Transverse colon (tissue), 4 donors: ENCODE results near the gene FGR. TPM values are rescaled to one million over a fixed set of nuclear protein-coding genes. Genes with fewer than 3 reads are reported as not detected.

Source experiments
- DNase-seq: peaks from one replicate; pipeline ENCODE4 v3.0.0-alpha.2; 2019
- H3K27ac ChIP-seq, 4 donors: fragments of 200-600 bp; sonication (generic); 2 replicates each; pipeline ENCODE4 v1.5.1; 2016 to 2018; ENCODE audit warnings: inconsistent platforms in 4 of 4
- H3K27me3 ChIP-seq: fragments of 200-600 bp; sonication (generic); 2 replicates; pipeline ENCODE4 v1.5.1; 2017; ENCODE audit warnings: inconsistent platforms
- H3K36me3 ChIP-seq, 4 donors: fragments of 200-600 bp; sonication (generic); 2 replicates each; pipeline ENCODE4 v1.5.1; 2017 to 2019; ENCODE audit warnings: inconsistent platforms in 4 of 4
- H3K4me1 ChIP-seq, 4 donors: fragments of 200-600 bp; sonication (generic); 2 replicates each; pipeline ENCODE4 v1.5.1; 2017 to 2020; ENCODE audit warnings: inconsistent platforms in 4 of 4
- H3K4me3 ChIP-seq, 4 donors: fragments of 200-600 bp; sonication (generic); 1 replicate in 1 of 4; 2 replicates in 3 of 4; pipeline versions ENCODE4 v1.5.1 to v1.6.1; 2017 to 2019; ENCODE audit warnings: inconsistent platforms in 4 of 4
- H3K9me3 ChIP-seq, 2 donors: fragments of 200-600 bp; sonication (generic); 2 replicates each; pipeline ENCODE4 v1.5.1; 2017 to 2019; ENCODE audit warnings: inconsistent platforms in 2 of 2
- EP300 ChIP-seq: sonication (generic); formaldehyde crosslinking; IDR thresholded peaks from one replicate; pipeline ENCODE4 v1.6.1; 2017; ENCODE audit warnings: antibody characterized with exemption, low read depth
- POLR2A ChIP-seq: fragments of 450-650 bp; IDR thresholded peaks from one replicate; pipeline ENCODE4 v1.6.1; 2016; ENCODE audit warnings: antibody characterized with exemption, mild to moderate bottlenecking, moderate library complexity
- POLR2AphosphoS5 ChIP-seq, 3 donors: sonication (generic); formaldehyde crosslinking; IDR thresholded peaks; one replicate each; pipeline ENCODE4 v1.6.1; 2016; ENCODE audit warnings: antibody characterized with exemption in 3 of 3
- WGBS, 2 donors: methylation state at CpG; one replicate each; pipeline ENCODE4 v1.1.5; 2018; ENCODE audit warnings: low coverage in 1 of 2; 5-methylcytosine and 5-hydroxymethylcytosine counted together
- in situ Hi-C, 4 donors: fragments of 200-750 bp; cut with MboI; loops; one replicate each; pipeline versions ENCODE4 v1.15.0 to v1.15.1; 2017; ENCODE audit warnings: low sequenced_read_pairs in 3 of 4, low pct_ligation_motif_present in 1 of 4, low pct_unique_long_range_greater_than_20kb in 1 of 4
- intact Hi-C: fragments of 100-400 bp; cut with DNase I; formaldehyde crosslinking; loops from one replicate; pipeline ENCODE4 v1.15.1; 2023; ENCODE audit warnings: low total_unique reads
- total RNA-seq, 4 donors: library from RNA; depleted of rRNA; stranded (reverse); fragments of >200 nt; gene quantifications; one replicate each; pipeline ENCODE4 v1.1.0, GENCODE V29; 2016
- TF ChIP-seq, protein P1 (sequence below), 5 experiments: fragments of 200-600 bp in 3 of 5; fragments of 450-650 bp in 2 of 5; sonication (generic) in 3 of 5; IDR thresholded peaks; 1 replicate in 2 of 5; 2 replicates in 3 of 5; pipeline ENCODE4 v1.5.1; 2016 to 2017; ENCODE audit warnings: antibody characterized with exemption in 5 of 5, inconsistent platforms in 3 of 5, mild to moderate bottlenecking in 2 of 5, moderate library complexity in 1 of 5

FGR gene
- total RNA-seq, 4 donors from 2014 or later: 2.2 to 8.8 (median 5.8) TPM

DNA sequence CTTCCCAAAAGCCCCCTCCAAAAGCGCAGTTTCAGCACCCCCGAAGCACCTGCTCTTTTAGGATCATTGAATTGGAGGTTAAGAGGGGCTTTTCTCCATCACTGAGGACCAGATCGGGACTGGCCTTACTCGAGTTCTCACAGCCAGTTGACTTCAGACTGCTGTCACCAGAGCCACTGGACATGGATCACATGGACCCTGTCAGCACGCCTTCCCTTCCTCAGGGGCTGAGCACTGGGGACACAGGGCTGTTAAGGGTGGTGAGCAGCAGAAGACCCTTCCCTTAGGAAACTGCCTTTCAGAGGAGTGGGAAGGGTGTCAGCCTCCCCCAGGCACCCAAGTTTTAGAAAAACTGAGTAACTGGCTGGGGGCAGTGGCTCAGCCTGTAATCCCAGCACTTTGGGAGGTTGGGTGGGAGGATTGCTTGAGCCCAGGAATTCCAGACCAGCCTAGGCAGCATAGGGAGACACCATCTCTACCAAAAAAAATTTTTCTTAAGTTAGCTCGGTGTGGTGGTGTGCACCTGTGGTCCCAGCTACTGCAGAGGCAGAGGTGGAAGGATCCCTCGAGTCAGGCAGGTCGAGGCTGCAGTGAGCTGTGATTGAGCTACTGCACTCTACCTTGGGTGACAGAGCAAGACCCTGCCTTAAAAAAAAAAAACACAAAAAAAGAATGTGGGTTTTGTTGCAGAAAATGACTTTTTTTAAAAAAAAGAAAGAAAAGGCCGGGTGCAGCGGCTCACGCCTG, 584 bp upstream of the FGR start:
- Histone ChIP-seq H3K27me3 (peaks cover 31% of the 10 kb centered on the region), H3K27ac (peak overlapping the region in 3 of 4 donors; percentile 35 to 61 (median 60)), H3K9me3 (no peaks in the 10 kb centered on the region), H3K4me1 (peaks cover 0 to 28% (median 19%) of the 10 kb centered on the region in 4 donors), H3K4me3 (no peak overlapping the region), H3K36me3 (no peaks in the 10 kb centered on the region)
- intact Hi-C loops (no loop called here), in situ Hi-C loops (no loop called here)
- TF ChIP-seq, protein P1, sequence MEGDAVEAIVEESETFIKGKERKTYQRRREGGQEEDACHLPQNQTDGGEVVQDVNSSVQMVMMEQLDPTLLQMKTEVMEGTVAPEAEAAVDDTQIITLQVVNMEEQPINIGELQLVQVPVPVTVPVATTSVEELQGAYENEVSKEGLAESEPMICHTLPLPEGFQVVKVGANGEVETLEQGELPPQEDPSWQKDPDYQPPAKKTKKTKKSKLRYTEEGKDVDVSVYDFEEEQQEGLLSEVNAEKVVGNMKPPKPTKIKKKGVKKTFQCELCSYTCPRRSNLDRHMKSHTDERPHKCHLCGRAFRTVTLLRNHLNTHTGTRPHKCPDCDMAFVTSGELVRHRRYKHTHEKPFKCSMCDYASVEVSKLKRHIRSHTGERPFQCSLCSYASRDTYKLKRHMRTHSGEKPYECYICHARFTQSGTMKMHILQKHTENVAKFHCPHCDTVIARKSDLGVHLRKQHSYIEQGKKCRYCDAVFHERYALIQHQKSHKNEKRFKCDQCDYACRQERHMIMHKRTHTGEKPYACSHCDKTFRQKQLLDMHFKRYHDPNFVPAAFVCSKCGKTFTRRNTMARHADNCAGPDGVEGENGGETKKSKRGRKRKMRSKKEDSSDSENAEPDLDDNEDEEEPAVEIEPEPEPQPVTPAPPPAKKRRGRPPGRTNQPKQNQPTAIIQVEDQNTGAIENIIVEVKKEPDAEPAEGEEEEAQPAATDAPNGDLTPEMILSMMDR (IDR thresholded peaks at IDR 0.05): no peak
- TF ChIP-seq POLR2AphosphoS5 (IDR thresholded peaks at IDR 0.05) (no peak), POLR2A (no peak), EP300 (no peak)
- no peak for DNase-seq
- 84 to 96% methylated on average over 4 to 11 of the region's 11 CpGs for WGBS, 2 donors

DNA sequence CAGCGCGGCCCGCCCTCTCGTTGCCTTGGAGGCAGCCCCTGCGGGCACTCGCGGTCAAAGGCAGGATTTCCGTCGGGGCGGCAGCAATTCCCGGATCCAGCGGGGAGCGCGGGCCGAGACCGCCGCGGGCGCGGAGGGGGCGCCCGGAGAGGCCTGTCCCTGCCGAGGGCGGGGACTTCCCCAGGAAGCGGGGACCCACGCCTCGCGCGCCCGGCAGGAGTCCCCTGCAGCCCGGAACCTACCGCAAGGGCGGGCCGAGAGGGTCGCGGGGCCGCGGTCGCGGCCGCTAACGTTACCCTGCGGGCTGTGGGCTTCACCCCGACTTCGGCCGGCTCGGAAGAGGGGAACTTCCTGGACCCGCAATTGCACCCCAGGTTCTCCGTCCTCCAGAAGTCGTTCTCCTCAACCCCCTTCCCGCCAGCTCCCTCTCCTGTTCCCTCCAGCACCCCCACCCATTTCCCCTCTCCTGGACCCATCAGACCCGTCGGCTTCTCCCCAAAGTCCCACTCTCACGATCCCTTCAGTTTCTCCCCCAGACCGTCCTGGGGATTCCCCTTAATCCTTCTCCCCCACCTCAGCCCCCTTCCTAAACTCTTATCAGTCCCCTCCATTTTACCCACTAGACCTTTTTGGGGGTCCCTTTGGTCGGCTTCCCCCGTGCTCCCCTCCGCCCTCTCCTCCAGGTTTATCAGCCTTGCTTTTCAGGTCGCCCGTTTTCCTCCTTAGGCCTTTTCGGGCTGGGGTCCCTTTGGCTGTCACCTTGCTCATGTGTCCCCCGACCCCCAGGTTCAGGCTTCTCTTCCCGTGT, 604 bp downstream of the FGR start:
- in situ Hi-C loops (no loop called here), intact Hi-C loops (no loop called here)
- 8 to 40% methylated on average over 10 to 44 of the region's 63 CpGs for WGBS, 2 donors
- TF ChIP-seq POLR2AphosphoS5 (IDR thresholded peaks at IDR 0.05): peak in 1 of 3 donors; percentile 23
- no peak for TF ChIP-seq POLR2A
- peaks cover 31% of the 10 kb centered on the region for H3K27me3 ChIP-seq
- no peaks in the 10 kb centered on the region for H3K9me3 ChIP-seq
- DNase-seq: peak; percentile 33
- H3K27ac ChIP-seq: peak overlapping the region; percentile 35 to 69 (median 60)
- H3K36me3 ChIP-seq: no peaks in the 10 kb centered on the region
- peak overlapping the region; percentile 4 to 51 (median 30) for H3K4me3 ChIP-seq
- H3K4me1 ChIP-seq: peaks cover 0 to 31% (median 19%) of the 10 kb centered on the region in 4 donors

DNA sequence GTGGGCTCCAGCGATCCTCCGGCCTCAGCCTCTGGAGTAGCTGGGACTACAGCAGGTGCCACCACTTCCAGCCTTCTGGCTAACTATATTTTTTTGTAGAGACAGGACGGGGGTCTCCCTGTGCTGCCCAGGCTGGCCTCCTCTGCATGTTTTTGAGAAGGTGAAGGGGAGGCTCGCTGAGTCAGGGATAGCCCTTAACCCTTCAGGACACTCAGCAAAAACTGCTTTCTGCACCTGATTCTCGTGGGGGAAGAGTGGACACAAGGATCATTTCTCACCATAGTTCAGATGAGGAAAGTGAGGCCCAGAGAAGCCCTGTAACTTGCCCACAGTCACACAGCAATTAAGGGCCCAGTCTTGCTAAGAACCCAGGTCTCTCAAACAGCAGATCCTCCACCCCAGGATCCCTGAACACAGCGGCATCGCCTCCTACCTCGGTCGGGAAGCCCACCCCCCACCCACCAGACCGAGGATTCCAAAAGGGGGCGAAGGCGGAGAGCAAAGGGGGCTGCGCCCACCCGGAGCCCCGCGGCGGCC, 1.3 kb downstream of the FGR start:
- no peak for DNase-seq
- Histone ChIP-seq H3K4me3 (peak overlapping the region; percentile 4 to 51 (median 30)), H3K4me1 (peaks cover 0 to 31% (median 19%) of the 10 kb centered on the region in 4 donors), H3K27ac (peak overlapping the region; percentile 35 to 69 (median 60)), H3K27me3 (peaks cover 31% of the 10 kb centered on the region), H3K9me3 (no peaks in the 10 kb centered on the region), H3K36me3 (no peaks in the 10 kb centered on the region)
- 64 to 83% methylated on average over 4 to 5 of the region's 17 CpGs for WGBS, 2 donors
- no peak for TF ChIP-seq EP300
- TF ChIP-seq, protein P1 (IDR thresholded peaks at IDR 0.05): no peak
- no peak for TF ChIP-seq POLR2AphosphoS5 (IDR thresholded peaks at IDR 0.05)
- TF ChIP-seq POLR2A: no peak
- in situ Hi-C loops: no loop called here
- intact Hi-C loops: no loop called here

- Histone ChIP-seq H3K4me3 (peak overlapping the region in 1 of 4 donors; percentile 51), H3K9me3 (no peaks in the 10 kb centered on the region), H3K4me1 (peaks cover 0 to 31% (median 19%) of the 10 kb centered on the region in 4 donors), H3K27me3 (peaks cover 31% of the 10 kb centered on the region), H3K36me3 (no peaks in the 10 kb centered on the region), H3K27ac (peak overlapping the region; percentile 45 to 69 (median 60))
- DNase-seq: no peak
- in situ Hi-C loops: no loop called here
- intact Hi-C loops: no loop called here
- TF ChIP-seq, protein P1 (IDR thresholded peaks at IDR 0.05): no peak
- TF ChIP-seq POLR2AphosphoS5 (IDR thresholded peaks at IDR 0.05): no peak
- no peak for TF ChIP-seq EP300
- TF ChIP-seq POLR2A: no peak
- WGBS, 2 donors: 75% methylated on average over 5 of the region's 5 CpGs; no CpG with 5 or more reads in 1 of the 2 donors
These were observed 1.7 kb downstream of the FGR start for GRCh38 chr1:27633298-27633610.
